Measurements from ENCODE around the gene SDF4. TPM values are rescaled to one million over a fixed set of nuclear protein-coding genes. Genes with fewer than 3 reads are reported as not detected.

The SDF4 gene
- total RNA-seq, 3 donors from 2014 or later (not counting 1 experiment from before 2014, with no cell fraction given) = 176 to 211 (median 184) TPM

DNA sequence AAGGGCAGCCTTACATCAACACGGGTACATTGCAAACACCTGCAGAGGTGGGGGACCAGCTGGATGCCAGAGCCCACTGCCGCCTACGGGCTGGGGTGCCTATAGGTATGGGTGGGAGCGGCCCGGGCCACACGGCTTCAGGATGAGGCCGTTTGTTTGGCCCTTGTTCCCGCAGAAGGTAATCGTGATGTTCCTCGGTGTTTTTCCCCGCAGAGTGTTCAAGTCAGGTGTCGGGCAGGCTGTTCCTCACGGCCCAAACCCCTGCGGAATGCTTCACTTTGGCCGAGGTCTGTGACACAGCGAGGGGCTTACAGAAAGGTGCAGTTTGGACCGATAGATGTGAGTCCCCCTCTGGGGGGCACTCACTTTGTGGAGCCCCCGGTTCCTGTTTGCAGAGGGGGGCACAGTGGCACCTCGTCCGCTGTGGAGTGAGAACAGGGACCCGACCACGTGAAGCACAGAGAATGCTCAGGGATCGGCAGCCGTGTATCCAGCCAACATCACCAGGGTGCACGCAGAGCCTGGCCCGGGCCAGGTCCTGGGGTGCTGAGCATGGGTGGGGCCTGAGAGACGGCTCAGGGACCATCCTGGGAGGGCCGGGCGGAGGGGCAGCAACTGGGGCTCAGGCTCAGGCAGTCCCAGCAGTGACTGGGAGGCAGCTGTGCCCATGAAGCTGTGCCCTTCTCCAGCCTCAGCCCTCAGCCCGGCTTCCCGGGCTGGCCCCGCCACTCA, 58.6 kb downstream of the SDF4 start:
- ATAC-seq = no peak
- H3K27ac ChIP-seq (ENCODE audit: low read length) = no peak overlapping the region
- 61% methylated on average over 32 of the region's 32 CpGs for WGBS (ENCODE audit: insufficient coverage)
- DNase-seq = no peak
- intact Hi-C loops (cut with micrococcal nuclease) = loop anchor here (5.0 kb wide), 1 partner anchor 34 kb away; the partner anchor contains the start of gene TNFRSF18
- peaks cover 62% of the 10 kb centered on the region for H3K4me1 ChIP-seq (ENCODE audit: control insufficient read depth, insufficient read depth, low read length)
- no peak overlapping the region for H3K4me3 ChIP-seq (ENCODE audit: low read length)
- Mint-ChIP-seq H3K27me3 (ENCODE audit: low read depth in 2 of 2) (peaks cover 0 to 23% of the 10 kb centered on the region in 2 donors), H3K9me3 (no peaks in the 10 kb centered on the region), H3K4me1 (peaks cover 4 to 12% of the 10 kb centered on the region in 2 donors), H3K36me3 (no peaks in the 10 kb centered on the region), H3K4me3 (no peak overlapping the region), H3K27ac (no peak overlapping the region)
- H3K9me3 ChIP-seq (ENCODE audit: control insufficient read depth, insufficient read depth, low read length) = no peaks in the 10 kb centered on the region
- TF ChIP-seq, protein P1, sequence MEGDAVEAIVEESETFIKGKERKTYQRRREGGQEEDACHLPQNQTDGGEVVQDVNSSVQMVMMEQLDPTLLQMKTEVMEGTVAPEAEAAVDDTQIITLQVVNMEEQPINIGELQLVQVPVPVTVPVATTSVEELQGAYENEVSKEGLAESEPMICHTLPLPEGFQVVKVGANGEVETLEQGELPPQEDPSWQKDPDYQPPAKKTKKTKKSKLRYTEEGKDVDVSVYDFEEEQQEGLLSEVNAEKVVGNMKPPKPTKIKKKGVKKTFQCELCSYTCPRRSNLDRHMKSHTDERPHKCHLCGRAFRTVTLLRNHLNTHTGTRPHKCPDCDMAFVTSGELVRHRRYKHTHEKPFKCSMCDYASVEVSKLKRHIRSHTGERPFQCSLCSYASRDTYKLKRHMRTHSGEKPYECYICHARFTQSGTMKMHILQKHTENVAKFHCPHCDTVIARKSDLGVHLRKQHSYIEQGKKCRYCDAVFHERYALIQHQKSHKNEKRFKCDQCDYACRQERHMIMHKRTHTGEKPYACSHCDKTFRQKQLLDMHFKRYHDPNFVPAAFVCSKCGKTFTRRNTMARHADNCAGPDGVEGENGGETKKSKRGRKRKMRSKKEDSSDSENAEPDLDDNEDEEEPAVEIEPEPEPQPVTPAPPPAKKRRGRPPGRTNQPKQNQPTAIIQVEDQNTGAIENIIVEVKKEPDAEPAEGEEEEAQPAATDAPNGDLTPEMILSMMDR (IDR thresholded peaks at IDR 0.05) = no peak
- H3K27me3 ChIP-seq (ENCODE audit: control insufficient read depth, insufficient read depth, low read length) = peaks cover 8% of the 10 kb centered on the region
- no peaks in the 10 kb centered on the region for H3K36me3 ChIP-seq (ENCODE audit: control insufficient read depth, insufficient read depth, low read length)

DNA sequence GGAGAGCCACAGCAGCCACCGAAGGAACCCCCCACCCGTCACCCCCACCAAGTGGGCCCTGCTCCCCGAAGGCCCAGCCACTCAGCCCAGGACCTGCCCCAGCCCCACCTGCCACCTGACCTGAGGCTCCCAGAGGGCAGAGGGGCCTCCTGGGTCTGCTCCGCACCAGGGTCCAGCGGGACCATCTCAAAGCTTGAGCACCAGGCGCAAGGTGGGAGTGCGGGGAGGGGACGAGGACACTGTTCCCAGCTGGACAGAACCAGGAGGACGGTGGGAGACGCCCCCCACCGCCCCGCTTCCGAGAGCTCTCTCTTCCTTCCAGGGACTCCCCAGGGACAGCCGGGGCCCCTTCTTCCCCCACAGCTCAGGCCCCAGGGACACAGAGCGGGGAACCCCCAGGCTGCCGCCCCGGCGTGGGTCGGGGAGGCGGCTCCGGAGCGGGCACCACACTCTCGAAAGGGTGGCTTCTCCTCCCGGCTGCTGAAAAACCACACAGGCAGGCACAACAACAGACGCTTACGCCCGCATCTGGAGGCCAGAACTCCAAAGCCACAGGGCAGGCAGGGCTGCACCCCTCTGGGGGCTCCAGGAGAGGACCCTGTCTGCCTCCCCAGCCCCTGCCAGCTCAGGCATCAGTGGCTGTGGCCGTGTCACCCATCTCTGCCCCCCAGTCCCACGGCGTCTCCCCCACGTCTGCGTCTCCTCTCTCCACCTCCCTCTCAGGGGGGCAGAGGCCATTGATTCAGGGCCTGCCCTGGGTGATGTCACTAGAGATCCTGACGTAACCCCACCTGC, 60.1 kb downstream of the SDF4 start:
- Histone ChIP-seq H3K27me3 (ENCODE audit: control insufficient read depth, insufficient read depth, low read length) (peaks cover 8% of the 10 kb centered on the region), H3K9me3 (ENCODE audit: control insufficient read depth, insufficient read depth, low read length) (no peaks in the 10 kb centered on the region), H3K27ac (ENCODE audit: low read length) (no peak overlapping the region), H3K4me1 (ENCODE audit: control insufficient read depth, insufficient read depth, low read length) (peaks cover 76% of the 10 kb centered on the region), H3K4me3 (ENCODE audit: low read length) (no peak overlapping the region), H3K36me3 (ENCODE audit: control insufficient read depth, insufficient read depth, low read length) (no peaks in the 10 kb centered on the region)
- DNase-seq (peak; percentile 24 to 66), ATAC-seq (peak in 2 of 3 donors; percentile 50 to 60)
- Mint-ChIP-seq H3K27ac (peak overlapping the region in 1 of 2 donors; percentile 74), H3K9me3 (no peaks in the 10 kb centered on the region), H3K4me1 (peaks cover 4 to 8% of the 10 kb centered on the region in 2 donors), H3K4me3 (peak overlapping the region; percentile 45), H3K36me3 (no peaks in the 10 kb centered on the region), H3K27me3 (ENCODE audit: low read depth in 2 of 2) (peaks cover 0 to 18% of the 10 kb centered on the region in 2 donors)
- intact Hi-C loops (cut with micrococcal nuclease) = loop anchor here (5.0 kb wide), 1 partner anchor 36 kb away; the partner anchor contains the start of gene TNFRSF18
- TF ChIP-seq, protein P1 (IDR thresholded peaks at IDR 0.05) = no peak
- WGBS (ENCODE audit: insufficient coverage) = 34% methylated on average over 33 of the region's 33 CpGs

DNA sequence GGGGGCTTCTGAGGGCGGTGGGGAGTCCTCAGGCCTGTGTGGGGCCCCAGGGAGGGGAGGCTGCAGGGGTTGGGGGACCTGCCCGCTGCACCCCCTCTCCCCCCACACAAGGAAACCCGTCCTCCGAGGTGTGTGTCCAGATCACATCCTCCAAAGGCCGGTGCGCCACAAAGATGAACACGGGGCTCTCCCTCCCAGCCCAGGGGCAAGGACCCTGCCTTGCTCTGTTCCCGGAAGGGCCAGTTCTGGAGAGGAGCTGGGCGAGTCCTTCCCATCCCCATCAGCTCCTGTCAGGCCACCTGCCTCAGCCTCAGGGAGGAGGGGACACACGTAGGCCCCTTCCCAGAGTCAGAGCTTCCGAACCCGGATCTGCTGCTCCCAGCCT, 60.6 kb downstream of the SDF4 start:
- WGBS (ENCODE audit: insufficient coverage) = 81% methylated on average over 12 of the region's 12 CpGs
- intact Hi-C loops (cut with micrococcal nuclease) = loop anchor here (5.0 kb wide), 1 partner anchor 36 kb away; the partner anchor contains the start of gene TNFRSF18

More for the DNA sequence above, 60.6 kb downstream of the SDF4 start:
- DNase-seq (no peak), ATAC-seq (no peak)
- TF ChIP-seq, protein P1 (IDR thresholded peaks at IDR 0.05) = no peak
- no peak overlapping the region for H3K4me3 ChIP-seq (ENCODE audit: low read length)
- Mint-ChIP-seq H3K4me1 (peaks cover 4 to 7% of the 10 kb centered on the region in 2 donors), H3K27ac (no peak overlapping the region), H3K27me3 (ENCODE audit: low read depth in 2 of 2) (peaks cover 0 to 17% of the 10 kb centered on the region in 2 donors), H3K9me3 (no peaks in the 10 kb centered on the region), H3K36me3 (no peaks in the 10 kb centered on the region), H3K4me3 (no peak overlapping the region)
- no peaks in the 10 kb centered on the region for H3K36me3 ChIP-seq (ENCODE audit: control insufficient read depth, insufficient read depth, low read length)
- H3K4me1 ChIP-seq (ENCODE audit: control insufficient read depth, insufficient read depth, low read length) = peaks cover 81% of the 10 kb centered on the region
- no peak overlapping the region for H3K27ac ChIP-seq (ENCODE audit: low read length)
- peaks cover 8% of the 10 kb centered on the region for H3K27me3 ChIP-seq (ENCODE audit: control insufficient read depth, insufficient read depth, low read length)
- no peaks in the 10 kb centered on the region for H3K9me3 ChIP-seq (ENCODE audit: control insufficient read depth, insufficient read depth, low read length)

Measured in natural killer cell (primary cell).